Mesothelial cell of epicardium (in vitro differentiated cells): ENCODE measurements around the gene FCHO2. TPM values are rescaled to one million over a fixed set of nuclear protein-coding genes. Genes with fewer than 3 reads are reported as not detected.

ENCODE experiments used
- DNase-seq, 2 experiments: peaks; one replicate each; pipeline ENCODE4 v3.0.0; 2021; ENCODE audit warnings: low spot score in 2 of 2; ENCODE audit not compliant: unreplicated experiment in 2 of 2
- H3K27ac Mint-ChIP-seq: 2 replicates; pipeline ENCODE4 v1.8.0; 2021; ENCODE audit warnings: mixed read lengths
- H3K27me3 Mint-ChIP-seq: 2 replicates; pipeline ENCODE4 v1.8.0; 2021; ENCODE audit warnings: low read depth, mixed read lengths
- H3K36me3 Mint-ChIP-seq: 2 replicates; pipeline ENCODE4 v1.8.0; 2021; ENCODE audit warnings: mixed read lengths
- H3K4me1 Mint-ChIP-seq: 2 replicates; pipeline ENCODE4 v1.8.0; 2021; ENCODE audit warnings: mixed read lengths
- H3K4me3 Mint-ChIP-seq: 2 replicates; pipeline ENCODE4 v1.8.0; 2021; ENCODE audit warnings: mild to moderate bottlenecking, moderate library complexity, mixed read lengths
- H3K9me3 Mint-ChIP-seq: 2 replicates; pipeline ENCODE4 v1.8.0; 2021; ENCODE audit warnings: mixed read lengths
- CTCF ChIP-seq: fragments of 200-600 bp; sonication (generic); IDR thresholded peaks from one replicate; pipeline ENCODE4 v1.5.0; 2021; ENCODE audit warnings: antibody characterized with exemption; ENCODE audit not compliant: unreplicated experiment
- total RNA-seq: library from RNA; stranded (reverse); gene quantifications from 3 replicates; pipeline ENCODE4 v1.2.1, GENCODE V29; 2021

Gene FCHO2
- total RNA-seq, 1 donor from 2014 or later, result 28.7 TPM

DNA sequence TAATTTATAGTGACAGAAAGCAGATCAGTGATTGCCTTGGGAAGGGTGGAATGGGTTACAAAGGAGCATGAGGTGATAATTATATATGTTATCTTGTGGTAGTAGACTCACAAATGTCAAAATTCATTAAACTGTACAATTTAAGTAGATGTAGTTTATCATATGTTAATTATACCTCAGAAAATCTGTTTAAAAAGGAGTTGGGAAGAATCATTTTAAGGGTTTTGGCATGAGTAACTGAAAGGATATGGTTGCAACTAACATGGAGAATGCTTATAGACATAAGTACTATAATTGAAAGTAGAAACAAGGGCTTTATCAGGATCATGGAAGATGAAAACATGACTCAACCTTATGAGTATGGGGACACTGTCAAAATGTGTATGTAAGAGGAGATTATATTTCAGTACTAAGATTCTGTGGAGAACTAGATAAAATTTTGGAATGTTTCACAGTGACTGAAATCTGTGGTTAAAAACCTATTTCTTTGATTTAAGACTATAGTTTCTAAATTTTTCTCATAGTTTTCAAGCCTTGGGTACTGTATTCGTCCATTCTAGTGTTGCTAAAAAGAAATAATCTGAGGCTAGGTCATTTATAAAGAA lies 73.3 kb downstream of the FCHO2 start:
- Mint-ChIP-seq H3K4me3 (no peak overlapping the region), H3K4me1 (peaks cover 19% of the 10 kb centered on the region), H3K27me3 (no peaks in the 10 kb centered on the region), H3K36me3 (peaks cover 23% of the 10 kb centered on the region), H3K9me3 (no peaks in the 10 kb centered on the region), H3K27ac (no peak overlapping the region)
- TF ChIP-seq CTCF, result no peak
- DNase-seq, result no peak

GRCh38 chr5:73030531-73030930 lies 74.7 kb downstream of the FCHO2 start:
- TF ChIP-seq CTCF, result no peak
- peak overlapping the region; percentile 92 for H3K27ac Mint-ChIP-seq
- DNase-seq, result no peak
- H3K9me3 Mint-ChIP-seq, result no peaks in the 10 kb centered on the region
- peaks cover 19% of the 10 kb centered on the region for H3K36me3 Mint-ChIP-seq
- H3K4me3 Mint-ChIP-seq, result no peak overlapping the region
- no peaks in the 10 kb centered on the region for H3K27me3 Mint-ChIP-seq
- H3K4me1 Mint-ChIP-seq, result peaks cover 19% of the 10 kb centered on the region

- Mint-ChIP-seq H3K4me1 (peaks cover 19% of the 10 kb centered on the region), H3K27ac (peak overlapping the region; percentile 92), H3K36me3 (peaks cover 15% of the 10 kb centered on the region), H3K27me3 (no peaks in the 10 kb centered on the region), H3K4me3 (peak overlapping the region; percentile 4), H3K9me3 (no peaks in the 10 kb centered on the region)
- DNase-seq, result no peak
- no peak for TF ChIP-seq CTCF
Measured at GRCh38 chr5:73030995-73031394, 75.2 kb downstream of the FCHO2 start.

DNA sequence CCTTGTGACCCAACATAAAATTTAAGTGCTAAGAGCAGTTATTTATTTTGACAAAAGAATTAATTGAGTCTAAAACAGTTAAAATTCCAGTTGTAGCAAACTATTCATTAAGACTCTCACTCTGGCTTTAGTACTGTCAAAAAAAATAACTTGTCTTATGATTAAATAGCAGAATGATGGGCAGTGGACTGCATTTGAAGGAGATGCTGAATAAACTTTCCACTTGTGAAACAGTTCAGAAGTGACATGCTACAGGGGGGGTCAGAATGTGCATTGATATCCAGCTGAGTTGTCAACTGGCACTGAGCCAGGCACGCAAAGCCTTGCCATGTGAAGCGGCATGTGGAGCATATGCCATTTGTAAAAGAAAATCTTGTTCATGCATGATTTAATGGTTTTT lies 76.0 kb downstream of the FCHO2 start:
- Mint-ChIP-seq H3K27me3 (no peaks in the 10 kb centered on the region), H3K36me3 (peaks cover 17% of the 10 kb centered on the region), H3K4me3 (no peak overlapping the region), H3K9me3 (no peaks in the 10 kb centered on the region), H3K27ac (peak overlapping the region; percentile 92), H3K4me1 (peaks cover 19% of the 10 kb centered on the region)
- no peak for TF ChIP-seq CTCF
- DNase-seq, result no peak

- H3K4me3 Mint-ChIP-seq, result no peak overlapping the region
- H3K9me3 Mint-ChIP-seq, result no peaks in the 10 kb centered on the region
- no peak for DNase-seq
- H3K4me1 Mint-ChIP-seq, result peaks cover 19% of the 10 kb centered on the region
- no peaks in the 10 kb centered on the region for H3K27me3 Mint-ChIP-seq
- peaks cover 11% of the 10 kb centered on the region for H3K36me3 Mint-ChIP-seq
- H3K27ac Mint-ChIP-seq, result peak overlapping the region; percentile 21
- TF ChIP-seq CTCF, result no peak
Measured at GRCh38 chr5:73032635-73033034, 76.8 kb downstream of the FCHO2 start.

GRCh38 chr5:73037545-73037944 lies 81.7 kb downstream of the FCHO2 start:
- no peak overlapping the region for H3K27ac Mint-ChIP-seq

More at GRCh38 chr5:73037545-73037944, 81.7 kb downstream of the FCHO2 start:
- TF ChIP-seq CTCF, result no peak
- Mint-ChIP-seq H3K4me3 (no peak overlapping the region), H3K27me3 (no peaks in the 10 kb centered on the region), H3K9me3 (no peaks in the 10 kb centered on the region), H3K36me3 (peaks cover 6% of the 10 kb centered on the region), H3K4me1 (peaks cover 5% of the 10 kb centered on the region)
- DNase-seq, result no peak
